SK-N-SH (cell line): ENCODE data around the gene AGBL1. TPM values are rescaled to one million over a fixed set of nuclear protein-coding genes. Genes with fewer than 3 reads are reported as not detected.

ENCODE experiments used
- CTCF ChIA-PET: fragments of 300-600, 350-600 bp; formaldehyde crosslinking; extraction: SDS; loops from one replicate; lab custom pipeline; 2021; lab: Yijun Ruan, JAX
- POLR2A ChIA-PET: fragments of 350-600 bp; sonication (Branson Sonifier 250); formaldehyde crosslinking; extraction: SDS; loops from one replicate; lab custom pipeline; 2020; ENCODE audit warnings: antibody characterized with exemption, inconsistent platforms; lab: Yijun Ruan, JAX
- DNase-seq: peaks from one replicate; pipeline ENCODE4 v3.0.0; 2012
- H2AFZ ChIP-seq: fragments of 200-600 bp; sonication (generic); 2 replicates; pipeline ENCODE4 v1.8.1; 2016; ENCODE audit warnings: antibody characterized with exemption, mild to moderate bottlenecking, low read depth
- H3F3A ChIP-seq: fragments of 200-600 bp; sonication (generic); replicated peaks from 2 replicates; pipeline ENCODE3; 2016; ENCODE audit warnings: antibody characterized with exemption, mild to moderate bottlenecking; ENCODE audit not compliant: insufficient read depth
- H3K27ac ChIP-seq, 2 experiments: fragments of 200-500 bp in 1 of 2; fragments of 200-600 bp in 1 of 2; sonication (Bioruptor generic) in 1 of 2; sonication (generic), shearing (Covaris generic) in 1 of 2; 2 replicates each; pipeline versions ENCODE4 v1.5.1 to v1.6.1; 2014 to 2016; ENCODE audit warnings: low read depth in 2 of 2, inconsistent platforms in 1 of 2, low read length in 1 of 2, mild to moderate bottlenecking in 1 of 2, mixed read lengths in 1 of 2
- H3K27me3 ChIP-seq: fragments of 200-600 bp; sonication (generic), shearing (Covaris generic); 2 replicates; pipeline ENCODE4 v1.6.1; 2016; ENCODE audit warnings: mixed run types; ENCODE audit not compliant: insufficient read depth
- H3K36me3 ChIP-seq, 2 experiments: fragments of 200-500 bp in 1 of 2; fragments of 200-600 bp in 1 of 2; sonication (Bioruptor generic) in 1 of 2; sonication (generic) in 1 of 2; replicated peaks in 1 of 2; 2 replicates each; pipeline versions ENCODE3 to v1.5.1; 2014 to 2016; ENCODE audit warnings: low read length in 1 of 2, mild to moderate bottlenecking in 1 of 2; ENCODE audit not compliant: insufficient read depth in 2 of 2, control insufficient read depth in 1 of 2
- H3K4me1 ChIP-seq, 2 experiments: fragments of 200-500 bp in 1 of 2; fragments of 200-600 bp in 1 of 2; sonication (Bioruptor generic) in 1 of 2; sonication (generic), shearing (Covaris generic) in 1 of 2; 2 replicates each; pipeline versions ENCODE4 v1.5.1 to v1.6.1; 2014 to 2016; ENCODE audit warnings: low read depth in 1 of 2, low read length in 1 of 2, mixed run types in 1 of 2; ENCODE audit not compliant: insufficient read depth in 2 of 2, control insufficient read depth in 1 of 2
- H3K4me2 ChIP-seq: fragments of 200-600 bp; sonication (generic), shearing (Covaris generic); 2 replicates; pipeline ENCODE4 v1.6.1; 2017; ENCODE audit warnings: mixed run types
- H3K4me3 ChIP-seq, 2 experiments: fragments of 200-500 bp in 1 of 2; fragments of 200-600 bp in 1 of 2; sonication (Bioruptor generic) in 1 of 2; sonication (generic), shearing (Covaris generic) in 1 of 2; 2 replicates each; pipeline versions ENCODE4 v1.5.1 to v1.8.1; 2014 to 2016; ENCODE audit warnings: low read depth in 2 of 2, inconsistent platforms in 1 of 2, low read length in 1 of 2, mild to moderate bottlenecking in 1 of 2, mixed read lengths in 1 of 2, moderate library complexity in 1 of 2
- H3K79me2 ChIP-seq: fragments of 200-600 bp; sonication (generic); 2 replicates; pipeline ENCODE4 v1.8.1; 2017; ENCODE audit warnings: mild to moderate bottlenecking; ENCODE audit not compliant: insufficient read depth
- H3K9ac ChIP-seq: fragments of 200-600 bp; sonication (generic); 2 replicates; pipeline ENCODE4 v1.6.1; 2017; ENCODE audit warnings: mixed run types
- H3K9me2 ChIP-seq: fragments of 200-600 bp; sonication (generic); 2 replicates; pipeline ENCODE4 v1.6.1; 2017; ENCODE audit warnings: mixed run types
- H3K9me3 ChIP-seq: fragments of 200-600 bp; sonication (generic); 2 replicates; pipeline ENCODE4 v1.6.1; 2017; ENCODE audit warnings: mixed run types, mild to moderate bottlenecking, moderate library complexity
- H4K20me1 ChIP-seq: fragments of 200-600 bp; sonication (generic); 2 replicates; pipeline ENCODE4 v1.6.1; 2017; ENCODE audit warnings: mild to moderate bottlenecking, mixed run types; ENCODE audit not compliant: insufficient read depth
- CHD2 ChIP-seq: fragments of 150-350 bp; IDR thresholded peaks from 2 replicates; pipeline ENCODE4 v1.6.1; 2018; ENCODE audit warnings: low read length; ENCODE audit not compliant: partially characterized antibody
- CTCF ChIP-seq: fragments of 200-600 bp; sonication (generic); IDR thresholded peaks from 2 replicates; pipeline ENCODE4 v1.6.1; 2017; ENCODE audit warnings: antibody characterized with exemption, mild to moderate bottlenecking, moderate library complexity
- ELF1 ChIP-seq: IDR thresholded peaks from 2 replicates; pipeline ENCODE4 v1.4.0; 2012
- FOSL2 ChIP-seq: IDR thresholded peaks from 2 replicates; pipeline ENCODE4 v1.4.0; 2012; ENCODE audit warnings: low read depth, mild to moderate bottlenecking, moderate library complexity, borderline replicate concordance
- FOXM1 ChIP-seq: IDR thresholded peaks from 2 replicates; pipeline ENCODE4 v1.4.0; 2012; ENCODE audit warnings: low read depth, mild to moderate bottlenecking
- IRF3 ChIP-seq: fragments of 150-350 bp; IDR thresholded peaks from 2 replicates; pipeline ENCODE4 v1.6.1; 2016; ENCODE audit warnings: mild to moderate bottlenecking, low read depth, low read length
- JUND ChIP-seq: IDR thresholded peaks from 2 replicates; pipeline ENCODE4 v1.4.0; 2012
- MAX ChIP-seq: IDR thresholded peaks from 2 replicates; pipeline ENCODE4 v1.4.0; 2012; ENCODE audit warnings: low read depth
- NRF1 ChIP-seq: IDR thresholded peaks from 2 replicates; pipeline ENCODE4 v1.6.1; 2012; ENCODE audit warnings: low read depth, mild to moderate bottlenecking, low read length
- POLR2AphosphoS5 ChIP-seq: IDR thresholded peaks from 2 replicates; pipeline ENCODE4 v1.6.1; 2012; ENCODE audit warnings: low read depth, low read length
- RAD21 ChIP-seq: IDR thresholded peaks from 2 replicates; pipeline ENCODE4 v1.6.1; 2012; ENCODE audit warnings: mild to moderate bottlenecking, low read length
- RCOR1 ChIP-seq: fragments of 150-350 bp; IDR thresholded peaks from 2 replicates; pipeline ENCODE4 v1.6.1; 2017; ENCODE audit warnings: antibody characterized with exemption, low read length
- TAF1 ChIP-seq: IDR thresholded peaks from 2 replicates; pipeline ENCODE4 v1.6.1; 2012; ENCODE audit warnings: low read depth, mild to moderate bottlenecking, low read length, moderate library complexity, borderline replicate concordance
- TEAD4 ChIP-seq: IDR thresholded peaks from 2 replicates; pipeline ENCODE4 v1.4.0; 2012; ENCODE audit warnings: mild to moderate bottlenecking, borderline replicate concordance; ENCODE audit not compliant: insufficient read depth
- USF1 ChIP-seq: IDR thresholded peaks from 2 replicates; pipeline ENCODE4 v1.4.0; 2012; ENCODE audit warnings: low read depth, borderline replicate concordance
- USF2 ChIP-seq: fragments of 150-350 bp; IDR thresholded peaks from 2 replicates; pipeline ENCODE4 v1.6.1; 2017; ENCODE audit warnings: antibody characterized with exemption, low read length, low read depth, borderline replicate concordance
- WGBS: methylation state at CpG from one replicate; pipeline ENCODE4 v1.1.6; 2017; ENCODE audit warnings: low lambda C conversion rate; 5-methylcytosine and 5-hydroxymethylcytosine counted together
- polyA plus RNA-seq, 3 experiments: library from polyadenylated mRNA; depleted of rRNA; stranded (reverse); fragments of >200 nt; gene quantifications; 2 replicates each; pipeline ENCODE4 v1.2.3, GENCODE V29; 2012

The AGBL1 gene
- polyA plus RNA-seq, 1 of the 3 experiments (the other 2 are of a cell fraction) = not detected

- Histone ChIP-seq H3K9ac (no peak overlapping the region), H3K4me1 (no peaks in the 10 kb centered on the region), H3K27ac (no peak overlapping the region), H3F3A (no peaks in the 10 kb centered on the region), H2AFZ (no peak overlapping the region), H3K79me2 (no peaks in the 10 kb centered on the region), H3K4me2 (no peak overlapping the region), H3K9me2 (no peaks in the 10 kb centered on the region), H3K36me3 (no peaks in the 10 kb centered on the region), H3K4me3 (no peak overlapping the region), H3K9me3 (no peaks in the 10 kb centered on the region), H4K20me1 (no peaks in the 10 kb centered on the region), H3K27me3 (no peaks in the 10 kb centered on the region)
- no peak for TF ChIP-seq IRF3
- POLR2A ChIA-PET = no interaction called here
- WGBS = 5% methylated on average over 2 of the region's 2 CpGs
- CTCF ChIA-PET = interaction anchor here (1.9 kb wide), 1 partner anchor 10 kb away, joined by 8 read pairs; no protein-coding TSS in a partner anchor
- DNase-seq = no peak
Measured at GRCh38 chr15:86906376-86906775, 826.7 kb downstream of the AGBL1 start.

- Histone ChIP-seq H3K9me2 (no peaks in the 10 kb centered on the region), H3K9me3 (no peaks in the 10 kb centered on the region), H3K9ac (no peak overlapping the region), H3K4me2 (no peak overlapping the region), H3F3A (no peaks in the 10 kb centered on the region), H3K79me2 (no peaks in the 10 kb centered on the region), H3K4me1 (no peaks in the 10 kb centered on the region; a peak in 1 of 4 replicates), H3K27me3 (no peaks in the 10 kb centered on the region), H3K4me3 (no peak overlapping the region), H3K36me3 (no peaks in the 10 kb centered on the region), H2AFZ (no peak overlapping the region), H3K27ac (no peak overlapping the region), H4K20me1 (no peaks in the 10 kb centered on the region)
- ChIA-PET POLR2A (no interaction called here), CTCF (interaction anchor here (1.0 to 7.7 kb wide), 2 partner anchors 12 to 1334 kb away, joined by 4 to 57 read pairs; no protein-coding TSS in a partner anchor)
- DNase-seq = no peak
- TF ChIP-seq CHD2 = no peak
- TF ChIP-seq RAD21 = no peak
- TF ChIP-seq IRF3 = no peak
- no peak for TF ChIP-seq FOSL2
- TF ChIP-seq POLR2AphosphoS5 = no peak
- TF ChIP-seq FOXM1 = no peak
- WGBS = 43% methylated on average over 5 of the region's 5 CpGs
Measured at GRCh38 chr15:86911022-86911421, 831.4 kb downstream of the AGBL1 start.

GRCh38 chr15:86912661-86913060, 833.0 kb downstream of the AGBL1 start:
- no peak overlapping the region for H3K4me3 ChIP-seq
- H3K4me2 ChIP-seq = no peak overlapping the region
- H3K9ac ChIP-seq = no peak overlapping the region
- no peaks in the 10 kb centered on the region; a peak in 1 of 4 replicates for H3K4me1 ChIP-seq
- H4K20me1 ChIP-seq = no peaks in the 10 kb centered on the region
- H3K79me2 ChIP-seq = no peaks in the 10 kb centered on the region
- no peak for DNase-seq
- H3K9me2 ChIP-seq = no peaks in the 10 kb centered on the region
- H3F3A ChIP-seq = no peaks in the 10 kb centered on the region
- H2AFZ ChIP-seq = no peak overlapping the region
- H3K9me3 ChIP-seq = no peaks in the 10 kb centered on the region
- 40% methylated on average over 1 of the region's 1 CpG for WGBS
- ChIA-PET CTCF (interaction anchor here (1.2 to 7.7 kb wide), 3 partner anchors 222 to 1362 kb away, joined by 3 to 57 read pairs (median 5); no protein-coding TSS in a partner anchor), POLR2A (no interaction called here)
- no peaks in the 10 kb centered on the region for H3K36me3 ChIP-seq
- no peak overlapping the region for H3K27ac ChIP-seq
- no peaks in the 10 kb centered on the region for H3K27me3 ChIP-seq
- TF ChIP-seq ELF1 (no peak), JUND (no peak), RCOR1 (no peak), TEAD4 (no peak), TAF1 (no peak), MAX (no peak), NRF1 (no peak), CTCF (no peak), POLR2AphosphoS5 (no peak), USF2 (no peak), USF1 (no peak)
